Loucy (cell line): ENCODE measurements around the gene LIN28B.
A peak's percentile ranks its signal among the peaks of the same experiment; 100 is the strongest.

Source experiments
- H2AFZ ChIP-seq: fragments of 200-600 bp; sonication (generic); 2 replicates; pipeline ENCODE4 v1.6.0; 2016; ENCODE audit warnings: antibody characterized with exemption, mild to moderate bottlenecking, low read length, moderate library complexity
- H3F3A ChIP-seq: fragments of 200-600 bp; 2 replicates; pipeline ENCODE4 v1.6.0; 2016; ENCODE audit warnings: antibody characterized with exemption, low read depth, mild to moderate bottlenecking
- H3K27me3 ChIP-seq: fragments of 200-600 bp; sonication (generic); 2 replicates; pipeline ENCODE4 v1.6.1; 2014; ENCODE audit warnings: low read length, mild to moderate bottlenecking; ENCODE audit not compliant: insufficient read depth, poor library complexity, severe bottlenecking
- H3K36me3 ChIP-seq: fragments of 200-600 bp; sonication (generic); 2 replicates; pipeline ENCODE4 v1.6.1; 2016; ENCODE audit warnings: low read length; ENCODE audit not compliant: insufficient read depth
- H3K4me1 ChIP-seq: fragments of 200-600 bp; sonication (generic); 2 replicates; pipeline ENCODE4 v1.5.1; 2014; ENCODE audit warnings: low read length, mild to moderate bottlenecking; ENCODE audit not compliant: insufficient read depth, poor library complexity, severe bottlenecking
- H3K4me2 ChIP-seq: fragments of 200-600 bp; sonication (generic); 2 replicates; pipeline ENCODE4 v1.6.0; 2014; ENCODE audit warnings: antibody characterized with exemption, low read length, low read depth, mild to moderate bottlenecking; ENCODE audit not compliant: poor library complexity, severe bottlenecking
- H3K4me3 ChIP-seq: fragments of 200-600 bp; sonication (generic); 2 replicates; pipeline ENCODE4 v1.5.1; 2014; ENCODE audit warnings: low read length, mild to moderate bottlenecking, mixed read lengths; ENCODE audit not compliant: poor library complexity, severe bottlenecking
- H3K79me2 ChIP-seq: fragments of 200-600 bp; sonication (generic); 2 replicates; pipeline ENCODE4 v1.6.1; 2014; ENCODE audit warnings: low read length; ENCODE audit not compliant: insufficient read depth
- H3K9ac ChIP-seq: fragments of 200-600 bp; sonication (generic); 2 replicates; pipeline ENCODE4 v1.6.0; 2014; ENCODE audit warnings: mild to moderate bottlenecking, low read depth, low read length, moderate library complexity; ENCODE audit not compliant: poor library complexity, severe bottlenecking
- H3K9me2 ChIP-seq: fragments of 200-600 bp; sonication (generic); replicated peaks from 2 replicates; pipeline ENCODE4 v1.6.1; 2016; ENCODE audit warnings: low read depth, low read length, mixed read lengths
- H3K9me3 ChIP-seq: fragments of 200-600 bp; sonication (generic); 2 replicates; pipeline ENCODE4 v1.6.1; 2014; ENCODE audit warnings: mild to moderate bottlenecking, antibody characterized with exemption, low read length, low read depth; ENCODE audit not compliant: insufficient read depth
- H4K20me1 ChIP-seq: fragments of 200-600 bp; sonication (generic); 2 replicates; pipeline ENCODE4 v1.6.0; 2014; ENCODE audit warnings: antibody characterized with exemption, low read length, mild to moderate bottlenecking; ENCODE audit not compliant: insufficient read depth, poor library complexity, severe bottlenecking
- CTCF ChIP-seq: fragments of 200-600 bp; sonication (generic); conservative IDR thresholded peaks from 2 replicates; pipeline ENCODE4 v1.5.1; 2014; ENCODE audit warnings: mild to moderate bottlenecking, antibody characterized with exemption, low read length
- EZH2phosphoT487 ChIP-seq: fragments of 200-600 bp; IDR thresholded peaks from 2 replicates; pipeline ENCODE4 v1.6.1; 2018; ENCODE audit warnings: antibody characterized with exemption, mild to moderate bottlenecking, moderate library complexity, borderline replicate concordance

Gene LIN28B

GRCh38 chr6:105122717-105123116 lies 165.8 kb downstream of the LIN28B start:
- Histone ChIP-seq H3K4me2 (no peak overlapping the region), H3K27me3 (no peaks in the 10 kb centered on the region), H3K9me2 (no peaks in the 10 kb centered on the region), H3K36me3 (no peaks in the 10 kb centered on the region), H3K79me2 (no peaks in the 10 kb centered on the region), H3K9me3 (no peaks in the 10 kb centered on the region), H3K4me3 (no peak overlapping the region), H3K9ac (no peak overlapping the region), H3K4me1 (peaks cover 15% of the 10 kb centered on the region), H3F3A (no peaks in the 10 kb centered on the region), H2AFZ (peak overlapping the region; percentile 48; the same call in 1 of the 2 replicates), H4K20me1 (no peaks in the 10 kb centered on the region)
- TF ChIP-seq CTCF: no peak
- TF ChIP-seq EZH2phosphoT487: no peak
